Psoas muscle (tissue), 8 donors: ENCODE results near the gene LMO7. TPM values are rescaled to one million over a fixed set of nuclear protein-coding genes. Genes with fewer than 3 reads are reported as not detected.

Source experiments
- ATAC-seq, 4 donors: fragments of 200-7000 bp; cut with Tn5 transposase; one replicate each; pipeline ENCODE4 v1.9.1; 2020; ENCODE audit warnings: moderate library complexity in 3 of 4, mild to moderate bottlenecking in 2 of 4
- DNase-seq, 2 donors: peaks; one replicate each; pipeline ENCODE4 v3.0.0-alpha.2; 2020
- H3K27ac ChIP-seq: fragments of 200-600 bp; one replicate; pipeline ENCODE4 v1.8.0; 2022
- H3K27me3 ChIP-seq, 3 donors: fragments of 200-600 bp in 1 of 3; one replicate each; pipeline versions ENCODE4 v1.6.1 to v1.8.0; 2013 to 2022; ENCODE audit warnings: low read length in 2 of 3, mild to moderate bottlenecking in 2 of 3, moderate library complexity in 1 of 3; ENCODE audit not compliant: insufficient read depth in 3 of 3
- H3K36me3 ChIP-seq, 2 donors: fragments of 200-600 bp in 1 of 2; one replicate each; pipeline versions ENCODE4 v1.6.1 to v1.8.0; 2013 to 2022; ENCODE audit warnings: low read depth in 1 of 2, mild to moderate bottlenecking in 1 of 2, moderate library complexity in 1 of 2; ENCODE audit not compliant: insufficient read depth in 1 of 2
- H3K4me1 ChIP-seq: fragments of 200-600 bp; one replicate; pipeline ENCODE4 v1.8.0; 2022
- H3K4me3 ChIP-seq: fragments of 200-600 bp; one replicate; pipeline ENCODE4 v1.8.0; 2022; ENCODE audit warnings: mild to moderate bottlenecking
- H3K9me3 ChIP-seq: fragments of 200-600 bp; one replicate; pipeline ENCODE4 v1.8.0; 2022
- WGBS, 3 donors: extraction: QIAGEN DNeasy Blood & Tissue Kit; methylation state at CpG; one replicate each; pipeline versions ENCODE4 v1.1.6 to v1.1.7; 2013; 5-methylcytosine and 5-hydroxymethylcytosine counted together
- intact Hi-C, 2 donors: fragments of 100-400 bp; cut with DNase I; formaldehyde crosslinking; loops; one replicate each; pipeline versions ENCODE4 v1.11.0 to v1.14.2; 2022
- polyA plus RNA-seq, 3 donors: library from polyadenylated mRNA; stranded (reverse); fragments of 200-250 nt; gene quantifications; one replicate each; pipeline ENCODE4 v1.2.3, GENCODE V29; 2013
- total RNA-seq, 4 donors: library from RNA; stranded (reverse); fragmentation: NEBNext Ultra II Directional in 2 of 4; extraction: Animal tissue kit (Norgen Biotek cat#: 25700) in 2 of 4; gene quantifications; one replicate each; pipeline versions ENCODE4 v1.2.1 to v1.2.4, GENCODE V29; 2021 to 2023
- TF ChIP-seq, protein P1 (sequence below): fragments of 200-600 bp; IDR thresholded peaks from one replicate; pipeline ENCODE4 v1.8.0; 2022; ENCODE audit warnings: antibody characterized with exemption
- donor health status: healthy with polysubstance abuse.
- donor health status: DM: no; HTN: no; CAD: no; lungs with moderate emphysema.
- donor health status: Bipolar disorder and iron deficiency.
- donor health status: healthy.
- donor health status: DM: yes; HTN: yes; CAD: no.
- donor health status: DM: no; HTN: no; CAD: no.
- donor health status: DM: no; HTN: no; CAD: no.
- donor health status: DM: yes; HTN: yes; CAD: no.

The LMO7 gene
- total and polyA plus RNA-seq, 7 donors, result 15.3 to 271 (median 97.9) TPM

DNA sequence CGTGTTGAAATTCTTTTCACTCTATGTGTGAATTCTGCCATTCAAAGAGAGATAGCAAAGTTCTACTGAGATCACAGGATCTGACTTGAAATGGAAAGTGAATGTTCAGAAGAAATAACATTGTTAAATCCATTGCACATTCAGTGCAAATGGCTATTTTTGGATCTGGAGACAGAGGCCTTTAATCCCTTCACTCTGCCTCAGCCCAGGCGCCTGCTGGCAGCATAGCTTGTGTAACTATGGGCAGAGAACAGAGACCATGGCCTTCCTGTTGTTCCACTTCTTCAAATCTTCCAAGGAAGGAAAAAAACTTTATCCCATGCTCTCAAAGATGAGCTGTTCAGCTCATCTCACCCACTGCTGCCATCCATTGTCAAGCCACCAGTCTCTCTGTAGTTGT, 265.4 kb downstream of the LMO7 start:
- DNase-seq (no peak), ATAC-seq (peak in 3 of 4 donors; percentile 54 to 74 (median 68))
- H3K9me3 ChIP-seq, result no peaks in the 10 kb centered on the region
- no peaks in the 10 kb centered on the region for H3K36me3 ChIP-seq
- peaks cover 7% of the 10 kb centered on the region for H3K4me1 ChIP-seq
- 39 to 60% (median 43%) methylated on average over 2 of the region's 2 CpGs for WGBS, 3 donors
- no peak overlapping the region for H3K27ac ChIP-seq
- TF ChIP-seq, protein P1, sequence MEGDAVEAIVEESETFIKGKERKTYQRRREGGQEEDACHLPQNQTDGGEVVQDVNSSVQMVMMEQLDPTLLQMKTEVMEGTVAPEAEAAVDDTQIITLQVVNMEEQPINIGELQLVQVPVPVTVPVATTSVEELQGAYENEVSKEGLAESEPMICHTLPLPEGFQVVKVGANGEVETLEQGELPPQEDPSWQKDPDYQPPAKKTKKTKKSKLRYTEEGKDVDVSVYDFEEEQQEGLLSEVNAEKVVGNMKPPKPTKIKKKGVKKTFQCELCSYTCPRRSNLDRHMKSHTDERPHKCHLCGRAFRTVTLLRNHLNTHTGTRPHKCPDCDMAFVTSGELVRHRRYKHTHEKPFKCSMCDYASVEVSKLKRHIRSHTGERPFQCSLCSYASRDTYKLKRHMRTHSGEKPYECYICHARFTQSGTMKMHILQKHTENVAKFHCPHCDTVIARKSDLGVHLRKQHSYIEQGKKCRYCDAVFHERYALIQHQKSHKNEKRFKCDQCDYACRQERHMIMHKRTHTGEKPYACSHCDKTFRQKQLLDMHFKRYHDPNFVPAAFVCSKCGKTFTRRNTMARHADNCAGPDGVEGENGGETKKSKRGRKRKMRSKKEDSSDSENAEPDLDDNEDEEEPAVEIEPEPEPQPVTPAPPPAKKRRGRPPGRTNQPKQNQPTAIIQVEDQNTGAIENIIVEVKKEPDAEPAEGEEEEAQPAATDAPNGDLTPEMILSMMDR, result no peak
- intact Hi-C loops, result no loop called here
- no peak overlapping the region for H3K4me3 ChIP-seq
- no peaks in the 10 kb centered on the region for H3K27me3 ChIP-seq

DNA sequence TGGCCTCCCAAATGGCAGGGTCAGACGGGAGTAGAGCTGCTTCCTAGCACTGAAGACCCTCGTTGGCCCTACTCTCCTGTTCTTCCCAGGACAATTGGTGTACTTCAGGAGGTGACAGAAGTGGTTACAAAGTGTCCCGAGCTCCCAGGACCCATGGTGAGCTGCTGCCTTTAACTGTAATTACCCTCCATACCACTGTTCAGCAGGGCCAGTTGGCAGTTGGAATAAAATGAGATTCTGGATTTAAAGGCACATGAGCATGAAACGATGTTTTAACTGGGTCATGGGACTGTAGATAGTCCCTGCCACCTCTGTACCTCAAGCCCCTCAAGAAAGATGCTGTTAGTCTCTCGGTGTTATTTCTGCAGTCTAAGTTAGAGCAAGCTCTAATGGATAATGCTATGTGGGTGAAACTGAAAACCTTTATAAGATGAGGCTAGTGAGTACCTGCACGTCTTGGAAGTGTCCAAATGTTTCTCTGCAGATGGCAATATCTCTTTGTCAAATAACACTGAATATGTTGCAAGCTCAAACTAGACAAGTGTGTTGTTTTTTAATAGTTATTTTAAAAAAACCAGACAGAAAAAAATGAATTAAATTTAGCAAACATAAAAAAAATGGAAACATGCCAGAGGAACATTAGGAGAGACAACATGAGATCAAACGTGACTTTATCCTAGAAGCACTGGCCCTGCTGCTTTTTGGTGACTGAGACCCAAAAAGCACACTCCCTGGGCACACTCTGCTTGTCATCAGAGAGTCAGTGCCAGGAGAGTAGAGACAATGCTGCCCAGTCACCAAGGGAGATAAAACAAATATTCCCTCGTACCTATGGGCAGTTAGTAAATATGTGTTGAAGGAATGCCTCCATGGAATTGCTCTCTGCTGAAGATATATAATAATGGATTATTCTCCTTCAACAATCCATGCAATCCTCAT, 266.3 kb downstream of the LMO7 start:
- Histone ChIP-seq H3K4me3 (no peak overlapping the region), H3K9me3 (no peaks in the 10 kb centered on the region), H3K27ac (no peak overlapping the region), H3K27me3 (no peaks in the 10 kb centered on the region), H3K4me1 (peaks cover 10% of the 10 kb centered on the region), H3K36me3 (no peaks in the 10 kb centered on the region)
- DNase-seq (no peak), ATAC-seq (no peak)
- intact Hi-C loops, result no loop called here
- WGBS, 3 donors, result 45 to 48% (median 46%) methylated on average over 8 of the region's 8 CpGs
- TF ChIP-seq, protein P1, result no peak

DNA sequence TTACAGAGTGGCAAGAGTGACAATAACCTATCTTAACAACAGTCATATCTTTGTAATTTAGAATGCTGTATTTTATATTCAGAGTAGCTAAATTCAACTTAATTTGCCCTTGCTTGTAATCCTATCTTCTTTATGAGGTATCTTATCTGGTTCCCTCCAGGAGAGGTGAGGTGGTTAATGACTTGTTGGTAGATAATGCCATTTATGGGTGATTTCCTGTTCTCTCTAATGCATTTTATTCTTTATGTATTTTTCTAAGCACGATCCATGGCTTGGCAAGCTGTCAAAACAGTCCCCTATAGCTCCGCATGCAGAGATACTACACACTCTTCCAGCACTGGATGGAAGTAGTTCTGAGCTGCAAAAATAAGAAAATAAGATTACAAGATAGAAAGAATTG, 267.9 kb downstream of the LMO7 start:
- intact Hi-C loops, result no loop called here
- ATAC-seq (no peak), DNase-seq (no peak)
- Histone ChIP-seq H3K27me3 (no peaks in the 10 kb centered on the region), H3K9me3 (no peaks in the 10 kb centered on the region), H3K4me3 (no peak overlapping the region), H3K4me1 (peaks cover 21% of the 10 kb centered on the region), H3K36me3 (no peaks in the 10 kb centered on the region), H3K27ac (no peak overlapping the region)
- WGBS, 3 donors, result 73 to 84% (median 83%) methylated on average over 2 of the region's 2 CpGs
- TF ChIP-seq, protein P1, result no peak

DNA sequence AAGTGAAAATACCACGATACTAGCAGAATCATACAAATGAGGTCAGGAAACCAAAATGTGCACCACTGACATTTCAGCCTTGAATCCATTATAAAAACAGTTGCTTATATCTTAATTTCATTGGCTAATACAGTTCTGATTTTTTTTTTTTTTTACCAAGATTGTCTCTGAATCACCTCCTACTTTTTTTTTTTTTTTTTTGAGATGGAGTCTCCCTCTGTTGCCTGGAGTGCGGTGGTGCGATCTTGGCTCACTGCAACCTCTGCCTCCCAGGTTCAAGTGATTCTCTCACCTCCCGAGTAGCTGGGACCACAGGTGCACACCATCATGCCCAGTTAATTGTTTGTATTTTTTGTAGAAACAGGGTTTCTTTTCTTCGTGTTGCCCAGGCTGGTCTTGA, 270.2 kb downstream of the LMO7 start:
- ATAC-seq, result no peak
- Histone ChIP-seq H3K27me3 (no peaks in the 10 kb centered on the region), H3K9me3 (no peaks in the 10 kb centered on the region), H3K4me1 (peaks cover 21% of the 10 kb centered on the region), H3K4me3 (no peak overlapping the region), H3K27ac (no peak overlapping the region), H3K36me3 (no peaks in the 10 kb centered on the region)
- intact Hi-C loops, result no loop called here
- TF ChIP-seq, protein P1, result no peak
- 75 to 93% (median 83%) methylated on average over 5 of the region's 5 CpGs for WGBS, 3 donors
- DNase-seq, result no peak
